Putamen (tissue), 1 donor: ENCODE measurements around the gene APOO.
A peak's percentile ranks its signal among the peaks of the same experiment; 100 is the strongest.

Experiments used
- DNase-seq: peaks from one replicate; pipeline ENCODE4 v3.0.0-alpha.2; 2016; ENCODE audit warnings: low spot score

APOO gene

DNA sequence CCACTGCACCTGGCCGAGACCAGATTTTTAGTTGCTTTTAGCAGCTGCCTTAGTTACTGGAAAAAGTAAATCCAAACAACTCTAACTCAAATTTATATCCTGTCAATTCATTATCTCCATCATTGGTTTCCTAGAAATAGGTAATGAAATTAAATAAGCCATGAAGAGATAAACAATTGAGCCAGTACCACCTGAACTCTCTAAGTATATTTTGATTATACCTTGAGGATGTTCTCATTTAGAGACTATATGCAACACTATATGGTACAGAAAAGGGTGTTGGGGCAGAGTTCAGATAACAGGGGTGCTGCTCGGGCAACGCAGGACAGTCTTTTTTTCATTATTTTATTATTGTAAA lies 89.8 kb downstream of the APOO start:
- DNase-seq = no peak

DNA sequence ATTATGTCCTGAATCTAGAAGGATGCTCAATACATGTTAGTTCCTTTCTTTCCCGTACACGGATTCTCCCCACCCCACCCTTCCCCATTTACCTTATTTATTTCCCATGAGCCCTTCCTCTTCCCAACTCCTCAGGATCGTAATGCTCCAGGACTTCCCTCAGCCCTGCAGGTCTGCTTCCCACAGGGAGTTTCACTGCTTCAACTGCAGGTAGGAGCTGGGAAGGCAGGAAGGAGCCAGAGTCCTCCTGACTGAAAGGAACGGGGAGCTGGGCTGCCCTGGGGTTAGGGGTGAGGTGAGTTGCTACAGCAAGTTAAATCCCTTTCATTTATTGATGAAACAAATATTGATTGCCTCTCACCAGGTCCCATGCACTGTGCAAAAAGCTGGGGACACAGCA lies 91.6 kb downstream of the APOO start:
- no peak for DNase-seq

DNA sequence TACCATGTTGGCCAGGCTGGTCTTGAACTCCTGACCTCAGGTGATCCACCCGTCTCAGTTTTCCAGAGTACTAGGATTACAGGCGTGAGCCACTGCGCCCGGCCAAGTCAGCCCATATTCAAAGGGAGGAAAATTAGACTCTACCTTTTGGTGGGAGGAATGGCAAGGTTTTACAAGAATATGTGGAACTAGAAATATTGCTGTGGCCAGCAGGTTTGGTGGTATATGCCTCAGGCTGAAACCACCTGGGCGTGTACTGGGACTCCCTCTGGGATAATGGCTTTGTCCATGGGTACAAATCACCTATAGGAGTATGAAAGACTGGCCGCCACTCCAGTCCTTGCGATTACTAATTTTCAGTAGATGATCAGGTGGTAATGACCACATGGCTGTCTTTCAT lies 92.4 kb downstream of the APOO start:
- no peak for DNase-seq

DNA sequence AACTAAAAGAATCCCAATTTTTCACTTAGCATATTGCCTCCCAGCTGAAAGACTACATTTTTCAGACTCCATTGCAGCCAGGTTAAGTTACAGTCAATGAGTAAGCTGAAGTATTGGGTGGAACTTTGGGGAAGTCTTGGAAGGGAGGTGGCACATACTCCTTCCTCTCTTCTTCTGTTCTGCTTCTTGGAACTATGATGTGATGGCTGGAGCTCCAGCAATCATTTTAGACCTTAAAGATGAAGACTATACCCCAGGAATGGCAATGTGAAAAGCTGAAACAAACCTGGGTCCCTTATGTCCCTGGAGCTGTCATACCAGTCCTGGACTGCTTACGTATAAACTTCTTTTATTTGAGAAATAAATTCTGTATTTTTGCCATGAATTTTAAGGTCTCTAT lies 93.9 kb downstream of the APOO start:
- no peak for DNase-seq

DNA sequence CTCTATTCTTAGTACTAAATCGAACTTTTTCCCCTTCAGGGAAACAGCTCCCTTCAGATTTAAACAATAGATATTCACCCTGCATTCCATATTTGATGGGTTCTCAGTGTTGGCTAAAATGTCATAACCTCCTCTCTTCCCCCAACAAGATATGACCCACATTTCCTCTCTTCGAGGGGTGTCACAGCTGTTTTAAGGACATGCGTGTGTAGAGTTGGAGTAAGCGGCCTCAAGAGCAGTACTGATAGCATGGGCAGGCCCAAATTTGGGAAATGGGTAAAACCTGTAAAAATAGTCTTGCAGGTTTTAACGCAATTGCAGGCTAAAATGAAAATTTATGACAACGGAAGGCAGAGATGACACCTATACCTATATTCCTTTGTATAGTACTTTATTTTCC lies 96.1 kb downstream of the APOO start:
- DNase-seq = no peak

DNA sequence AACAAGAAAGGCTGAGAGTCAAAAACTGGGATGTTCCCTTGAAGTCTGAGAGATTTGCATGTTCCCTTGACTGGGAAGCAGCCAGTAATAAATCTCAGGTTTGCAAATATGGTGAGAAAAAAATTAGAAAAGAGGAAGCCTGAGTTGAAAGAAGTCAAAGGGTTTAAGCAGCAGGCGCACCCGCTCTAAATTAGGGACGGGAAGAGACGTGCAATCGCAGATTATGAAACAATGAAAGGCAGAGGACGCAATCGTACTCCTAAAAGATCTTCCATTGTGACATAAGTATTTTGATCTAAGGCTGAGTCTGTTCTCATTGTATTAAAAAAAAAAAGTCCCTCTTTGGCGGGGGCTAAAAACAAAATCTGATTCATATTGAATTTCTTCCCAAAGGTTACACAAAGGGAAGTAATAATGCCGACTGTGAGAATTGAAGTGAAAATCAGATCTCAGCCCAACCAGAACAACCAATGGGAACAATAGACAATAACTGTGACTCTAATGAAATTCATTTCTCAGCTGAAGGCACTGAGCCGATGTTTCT lies 96.6 kb downstream of the APOO start:
- peak; percentile 37 for DNase-seq

DNA sequence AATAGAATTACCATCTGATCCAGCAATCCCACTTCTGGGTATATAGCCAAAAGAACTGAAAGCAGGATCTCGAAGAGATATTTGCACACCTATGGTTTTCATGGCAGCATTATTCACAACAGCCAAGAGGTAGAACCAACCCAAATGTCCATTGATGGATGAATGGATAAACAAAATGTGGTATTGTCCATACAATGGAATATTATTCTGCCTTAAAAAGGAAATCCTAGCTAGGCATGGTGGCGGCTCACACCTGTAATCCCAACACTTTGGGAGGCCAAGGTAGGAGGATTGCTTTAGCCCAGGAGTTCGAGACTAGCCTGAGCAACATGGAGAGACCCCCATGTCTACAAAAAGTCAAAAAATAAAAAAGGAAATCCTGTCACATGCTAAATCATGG lies 97.5 kb downstream of the APOO start:
- DNase-seq = no peak

DNA sequence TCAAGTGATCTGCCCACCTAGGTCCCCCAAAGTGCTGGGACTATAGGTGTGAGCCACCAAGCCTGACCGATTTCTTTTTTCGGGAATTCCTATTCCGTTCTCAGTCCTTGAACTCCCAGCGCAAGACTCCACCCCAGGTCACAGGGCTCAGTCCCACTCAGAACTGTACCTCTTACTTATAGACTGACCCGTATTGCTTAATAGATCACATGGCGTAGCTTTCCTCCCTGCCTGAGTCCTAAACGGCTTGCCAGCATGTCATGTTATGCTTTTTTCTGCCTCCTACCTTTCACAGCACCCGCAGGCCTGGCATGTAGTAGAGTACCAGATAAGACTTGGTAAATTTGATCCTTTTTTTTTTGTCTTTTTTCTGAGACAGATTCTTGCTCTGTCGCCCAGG lies 102.3 kb downstream of the APOO start:
- no peak for DNase-seq

DNA sequence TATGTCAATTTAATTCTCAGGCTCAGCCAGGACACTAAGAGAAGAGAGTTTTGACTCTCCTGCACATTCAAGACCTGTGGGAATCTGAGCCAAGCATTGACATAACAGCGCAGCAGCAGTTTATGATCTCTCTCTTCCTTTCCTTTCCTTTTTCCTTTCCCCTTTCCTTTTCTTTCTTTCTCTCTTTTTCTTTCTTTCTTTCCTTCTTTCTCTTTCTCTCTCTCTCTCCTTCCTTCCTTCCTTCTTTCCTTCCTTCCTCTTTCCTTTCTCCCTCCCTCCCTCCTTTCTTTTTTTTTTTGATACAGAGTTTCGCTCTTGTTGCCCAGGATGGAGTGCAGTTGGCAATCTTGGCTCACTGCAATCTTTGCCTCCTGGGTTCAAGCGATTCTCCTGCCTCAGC lies 103.2 kb downstream of the APOO start:
- DNase-seq = no peak

DNA sequence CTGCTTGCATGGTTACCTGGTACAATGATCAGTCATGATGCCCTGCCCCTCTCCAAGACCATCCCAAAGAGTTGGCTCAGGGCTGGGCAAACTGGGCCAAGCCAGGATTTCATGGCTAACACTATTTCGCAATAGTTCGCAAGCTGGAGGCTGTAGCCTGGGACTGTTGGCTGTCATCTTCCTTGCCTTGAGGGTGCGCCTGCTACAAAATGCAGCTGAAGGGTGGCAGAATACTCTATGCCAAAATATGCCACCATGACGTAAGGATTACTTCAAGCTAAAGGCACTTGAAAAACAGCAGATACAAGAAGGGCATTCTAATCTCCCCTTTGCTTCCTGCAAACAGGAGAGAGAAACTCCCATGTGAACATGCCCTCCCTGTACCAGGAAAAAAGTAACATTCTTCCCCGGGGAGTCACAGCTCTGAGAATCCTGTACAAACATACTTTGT lies 103.8 kb downstream of the APOO start:
- DNase-seq = no peak

DNA sequence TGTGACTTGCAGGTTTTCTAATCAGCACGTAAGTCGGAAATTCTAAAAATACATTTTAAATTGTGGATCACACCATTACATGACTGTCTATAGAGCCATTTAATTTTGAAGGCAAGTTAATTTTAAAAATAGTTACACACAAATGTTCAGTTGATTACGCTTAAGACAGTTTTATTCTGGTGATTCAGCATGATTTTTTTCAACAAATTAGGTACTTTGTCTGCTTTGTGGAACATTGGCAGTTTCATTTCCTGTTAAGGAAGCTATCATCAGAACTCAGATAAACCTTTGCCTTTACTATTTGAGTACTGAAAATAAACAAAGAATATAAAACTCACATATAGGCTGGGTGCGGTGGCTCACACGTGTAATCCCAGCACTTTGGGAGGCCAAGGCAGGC lies 105.3 kb downstream of the APOO start:
- no peak for DNase-seq

DNA sequence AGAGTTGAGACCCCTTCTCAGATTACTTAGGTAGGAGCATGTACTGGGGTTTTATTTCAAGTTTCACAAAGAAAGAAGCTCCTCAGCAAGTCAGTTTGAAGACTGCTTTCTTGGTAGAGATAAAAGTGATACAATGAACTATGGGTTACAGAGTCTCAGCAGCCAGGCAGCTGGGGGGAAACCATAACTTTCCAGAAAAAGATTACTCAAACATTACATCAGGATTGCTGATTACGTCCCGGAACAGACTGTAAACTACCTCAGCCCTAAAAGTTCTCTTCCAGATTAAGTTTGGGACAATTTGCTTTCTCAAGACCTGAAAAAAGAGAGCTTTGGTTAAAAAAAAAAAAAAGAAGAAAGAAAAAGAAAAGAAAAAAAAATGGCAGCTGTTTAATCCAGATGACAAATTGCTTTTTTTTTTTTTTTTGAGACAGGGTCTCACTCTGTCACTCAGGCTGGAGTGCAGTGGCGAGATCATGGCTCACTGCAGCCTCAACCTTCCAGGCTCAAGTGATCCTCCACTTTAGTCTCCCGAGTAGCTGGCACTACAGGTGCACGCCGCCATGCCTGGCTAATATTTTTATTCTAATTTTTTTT lies 108.2 kb downstream of the APOO start:
- DNase-seq = no peak

DNA sequence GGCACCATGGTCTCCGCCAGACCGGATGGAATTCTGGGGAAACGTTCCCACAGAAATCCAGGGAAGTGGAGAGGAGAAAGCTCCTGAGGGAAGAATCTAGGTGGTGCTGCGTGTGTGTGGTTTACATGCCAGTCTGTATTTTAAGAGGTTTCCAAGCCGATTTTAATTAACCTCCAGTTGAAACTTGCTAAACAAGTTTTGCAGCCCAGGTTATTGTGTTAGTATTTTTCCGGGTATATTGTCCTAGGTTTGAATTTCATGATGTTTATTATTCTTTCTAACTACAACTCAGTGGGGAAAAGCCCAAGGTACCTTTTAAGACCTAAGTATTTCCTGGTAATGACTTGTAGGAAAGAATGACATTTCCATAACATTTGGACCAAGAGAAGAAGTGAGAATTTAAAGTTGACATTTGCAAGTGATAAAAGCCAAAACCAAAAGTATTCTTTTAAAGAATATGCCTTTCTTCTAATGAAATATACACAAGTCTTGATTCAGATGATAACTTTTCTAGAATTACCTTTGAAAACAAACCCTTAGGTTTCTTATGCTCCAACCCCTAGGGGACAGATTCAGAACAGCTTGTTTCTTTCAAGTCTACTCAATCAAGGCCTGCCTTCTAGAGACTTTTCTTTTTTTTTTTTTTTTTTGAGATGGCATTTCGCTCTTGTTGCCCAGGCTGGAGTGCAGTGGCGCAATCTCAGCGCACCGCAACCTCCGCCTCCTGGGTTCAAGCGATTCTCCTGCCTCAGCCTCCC lies 110.2 kb downstream of the APOO start:
- DNase-seq = no peak

DNA sequence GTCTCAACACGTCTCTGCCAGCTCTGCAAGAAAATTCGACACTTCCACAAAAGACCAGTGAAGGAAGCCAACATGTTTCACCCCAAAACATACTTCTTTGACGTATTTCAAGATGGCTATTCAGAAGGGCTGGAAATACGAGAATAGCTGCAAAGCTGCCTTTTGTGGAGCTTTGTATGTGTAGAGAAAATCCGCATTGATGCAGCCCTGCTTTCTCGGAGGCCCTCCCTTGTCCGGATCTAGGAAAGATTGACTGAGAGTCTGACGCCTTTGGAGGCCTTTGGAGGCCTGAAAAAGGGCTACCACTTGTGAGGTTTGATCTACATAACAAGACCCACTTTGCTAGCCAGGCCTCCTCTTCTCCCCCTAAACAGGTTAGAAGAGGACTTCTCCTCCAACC lies 112.5 kb downstream of the APOO start:
- no peak for DNase-seq

DNA sequence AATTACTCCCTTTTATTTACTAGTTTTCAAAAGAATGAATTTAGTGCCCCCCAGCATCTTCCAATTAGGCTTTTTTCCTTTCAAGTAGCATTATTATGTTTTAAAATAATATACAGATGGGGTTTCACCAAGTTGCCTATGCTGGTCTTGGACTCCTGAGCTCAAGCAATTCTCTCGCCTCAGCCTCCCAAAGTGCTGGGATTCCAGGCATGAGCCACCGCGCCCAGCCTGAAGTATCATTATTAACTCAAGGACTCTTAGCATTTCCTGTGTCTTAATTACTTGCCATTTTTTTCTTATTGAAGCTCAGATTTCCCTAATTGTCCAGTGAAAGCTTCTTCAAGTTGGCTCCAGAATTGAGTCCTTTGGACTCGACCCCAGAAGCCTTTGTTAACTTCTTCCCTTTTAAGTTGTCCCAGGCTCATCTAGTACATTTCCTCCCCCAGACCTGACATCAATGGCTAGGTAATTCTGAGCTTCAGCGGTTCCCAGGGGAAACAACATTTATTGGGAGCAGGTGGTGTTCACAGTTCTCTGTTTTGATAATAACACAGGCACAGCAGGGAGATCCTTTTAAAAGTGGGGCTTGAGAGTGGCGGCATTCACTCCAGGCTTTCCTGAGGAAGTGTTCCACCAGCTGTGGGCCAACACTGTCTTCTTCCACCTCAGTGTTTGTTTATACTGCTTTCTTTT lies 114.7 kb downstream of the APOO start:
- DNase-seq = no peak

DNA sequence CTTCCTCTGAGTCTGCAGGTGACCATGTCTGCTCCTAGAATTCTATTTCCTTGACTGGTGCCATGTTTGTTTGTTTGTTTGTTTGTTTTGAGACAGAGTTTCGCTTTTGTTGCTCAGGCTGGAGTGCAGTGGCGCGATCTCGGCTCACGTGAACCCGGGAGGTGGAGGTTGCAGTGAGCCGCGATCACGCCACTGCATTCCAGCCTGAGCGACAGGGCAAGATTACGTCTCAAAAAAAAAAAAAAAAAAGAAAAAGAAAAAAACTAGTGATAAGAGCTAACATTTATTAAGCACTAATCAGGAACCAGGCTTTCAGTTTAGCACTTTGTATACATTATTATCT lies 117.6 kb downstream of the APOO start:
- no peak for DNase-seq

DNA sequence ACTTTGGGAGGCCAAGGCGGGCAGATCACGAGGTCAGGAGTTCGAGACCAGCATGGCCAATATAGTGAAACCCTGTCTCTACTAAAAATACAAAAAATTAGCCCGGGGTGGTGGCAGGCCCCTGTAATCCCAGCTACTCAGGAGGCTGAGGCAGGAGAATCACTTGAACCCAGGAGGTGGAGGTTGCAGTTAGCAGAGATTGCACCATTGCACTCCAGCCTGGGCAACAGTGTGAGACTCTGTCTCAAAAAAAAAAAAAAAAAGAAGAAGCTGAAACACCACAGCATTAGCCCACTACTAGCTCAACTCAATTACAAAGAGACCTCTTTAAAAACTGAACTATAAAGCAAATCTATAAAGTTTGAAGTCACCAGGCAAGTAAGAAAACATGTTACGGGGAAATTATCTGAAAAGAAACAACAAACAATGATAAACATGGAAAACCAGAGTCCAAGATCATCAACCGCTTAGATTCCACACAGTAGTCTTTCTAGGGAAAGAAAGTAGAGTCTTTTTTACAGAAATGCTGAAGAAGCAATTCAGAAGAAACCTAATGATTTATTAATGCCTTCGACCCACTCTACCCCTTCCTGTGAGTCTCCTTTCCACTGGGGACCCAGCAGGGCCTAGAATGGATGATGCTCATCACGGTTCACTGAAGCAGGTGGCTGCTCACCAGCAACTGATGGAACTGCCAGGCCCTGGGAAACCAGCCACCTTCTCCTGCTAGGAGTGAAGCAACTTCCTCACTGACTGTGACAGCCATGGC lies 118.2 kb downstream of the APOO start:
- DNase-seq = no peak

DNA sequence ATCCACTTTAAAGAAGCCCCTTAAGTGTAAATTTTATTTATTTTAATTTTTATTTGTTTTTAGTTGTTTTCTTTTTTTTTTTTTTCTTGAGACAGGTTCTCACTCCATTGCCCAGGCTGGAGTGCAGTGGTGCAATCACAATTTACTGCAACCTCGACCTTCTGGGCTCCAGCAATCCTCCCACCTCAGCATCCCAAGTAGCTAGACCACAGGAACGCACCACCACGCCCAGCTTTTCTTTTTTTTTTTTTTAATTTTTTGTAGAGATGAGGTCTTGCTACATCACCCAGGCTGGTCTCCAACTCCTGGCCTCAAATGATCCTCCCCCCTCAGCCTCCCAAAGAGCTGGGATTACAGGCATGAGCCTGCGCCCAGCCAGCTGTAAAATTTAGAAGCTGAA lies 118.8 kb downstream of the APOO start:
- no peak for DNase-seq

DNA sequence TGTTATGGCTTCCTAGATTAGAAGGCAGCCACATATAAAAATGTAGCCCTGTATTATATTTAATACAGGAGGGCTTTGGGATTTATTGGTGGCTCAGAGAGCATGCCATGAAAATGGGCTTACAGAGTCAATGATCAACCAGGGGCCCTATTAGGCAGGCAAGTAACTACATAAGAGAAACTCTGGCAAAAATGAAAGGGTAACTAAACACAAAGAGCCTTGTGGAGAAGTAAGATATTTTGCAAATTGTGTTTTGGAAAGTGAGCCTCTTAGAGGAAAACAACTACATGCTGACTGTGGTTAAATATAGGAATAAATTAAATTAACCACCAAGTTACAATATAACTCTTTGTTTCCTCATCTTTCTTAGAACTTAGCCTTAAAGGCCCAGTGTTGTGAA lies 119.2 kb downstream of the APOO start:
- DNase-seq = no peak

DNA sequence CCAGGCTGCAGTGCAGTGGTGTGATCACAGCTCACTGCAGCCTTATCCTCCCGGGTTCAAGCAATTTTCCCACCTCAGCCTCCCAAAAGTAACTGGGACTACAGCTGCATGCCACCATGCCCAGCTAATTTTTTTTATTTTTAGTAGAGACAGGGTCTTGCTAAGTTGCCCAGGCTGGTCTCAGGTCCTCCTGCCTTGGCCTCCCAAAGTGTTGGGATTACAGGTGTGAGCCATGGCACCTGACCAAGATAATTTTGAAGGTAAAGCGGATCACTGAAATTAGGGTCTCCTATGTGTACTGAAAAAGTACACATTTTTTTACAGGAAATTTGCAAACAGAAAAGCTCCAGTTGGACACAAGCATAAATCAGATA lies 120.0 kb downstream of the APOO start:
- DNase-seq = no peak

DNA sequence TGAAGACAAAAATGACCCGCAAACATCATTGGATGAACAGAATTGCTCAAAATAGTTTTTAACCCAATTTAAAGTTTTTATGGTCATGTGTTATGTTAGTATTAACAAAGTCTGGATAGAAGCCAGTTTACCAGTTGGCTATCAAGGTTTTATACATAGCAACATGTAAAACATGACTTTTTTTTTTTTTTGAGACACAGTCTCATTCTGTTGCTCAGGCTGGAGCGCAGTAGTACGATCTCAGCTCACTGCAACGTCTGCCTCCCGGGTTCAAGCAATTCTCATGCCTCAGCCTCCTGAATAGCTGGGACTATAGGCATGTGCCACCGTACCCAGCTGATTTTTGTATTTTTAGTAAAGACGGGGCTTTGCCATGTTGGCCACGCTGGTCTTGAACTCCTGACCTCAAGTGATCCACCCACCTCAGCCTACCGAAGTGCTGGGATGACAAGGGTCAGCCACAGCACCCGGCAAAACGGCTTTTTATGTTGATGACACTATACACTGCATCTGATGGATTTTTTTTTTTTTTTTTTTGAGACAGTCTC lies 121.4 kb downstream of the APOO start:
- no peak for DNase-seq

DNA sequence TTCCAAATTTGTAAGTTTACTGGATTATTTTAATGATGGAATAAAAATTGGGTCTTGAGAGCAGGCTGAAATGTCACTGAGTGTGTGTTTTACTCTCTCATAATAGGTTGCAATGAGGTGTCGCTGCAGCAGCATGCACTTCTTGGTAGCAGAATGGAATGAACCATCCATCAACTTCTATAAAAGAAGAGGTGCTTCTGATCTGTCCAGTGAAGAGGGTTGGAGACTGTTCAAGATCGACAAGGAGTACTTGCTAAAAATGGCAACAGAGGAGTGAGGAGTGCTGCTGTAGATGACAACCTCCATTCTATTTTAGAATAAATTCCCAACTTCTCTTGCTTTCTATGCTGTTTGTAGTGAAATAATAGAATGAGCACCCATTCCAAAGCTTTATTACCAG lies 122.2 kb downstream of the APOO start:
- DNase-seq = no peak
